ENCODE results near the gene NLRX1.
A peak's percentile ranks its signal among the peaks of the same experiment; 100 is the strongest.
"Not testable (repeated sequence)": the region's sequence is repeated elsewhere in the genome, so short reads cannot be mapped to it uniquely, and the experiment has no call there.

Gene NLRX1

GRCh38 chr11:119153049-119153818 lies 15.3 kb upstream of the NLRX1 start:
- DNase-seq, result no peak

DNA sequence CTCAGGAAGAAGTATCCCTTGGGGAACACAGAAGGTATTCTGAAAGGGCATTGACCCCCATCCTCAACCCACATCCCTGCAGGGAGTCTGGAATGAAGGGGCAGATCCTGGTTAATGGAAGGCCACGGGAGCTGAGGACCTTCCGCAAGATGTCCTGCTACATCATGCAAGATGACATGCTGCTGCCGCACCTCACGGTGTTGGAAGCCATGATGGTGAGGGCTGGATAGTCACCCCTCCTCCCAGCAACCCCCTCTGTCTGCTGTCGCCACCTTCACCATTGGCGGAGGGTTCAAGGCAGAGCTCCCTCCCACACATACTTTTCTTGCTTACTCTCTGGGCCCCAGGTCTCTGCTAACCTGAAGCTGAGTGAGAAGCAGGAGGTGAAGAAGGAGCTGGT lies 14.3 kb upstream of the NLRX1 start:
- DNase-seq, result no peak

DNA sequence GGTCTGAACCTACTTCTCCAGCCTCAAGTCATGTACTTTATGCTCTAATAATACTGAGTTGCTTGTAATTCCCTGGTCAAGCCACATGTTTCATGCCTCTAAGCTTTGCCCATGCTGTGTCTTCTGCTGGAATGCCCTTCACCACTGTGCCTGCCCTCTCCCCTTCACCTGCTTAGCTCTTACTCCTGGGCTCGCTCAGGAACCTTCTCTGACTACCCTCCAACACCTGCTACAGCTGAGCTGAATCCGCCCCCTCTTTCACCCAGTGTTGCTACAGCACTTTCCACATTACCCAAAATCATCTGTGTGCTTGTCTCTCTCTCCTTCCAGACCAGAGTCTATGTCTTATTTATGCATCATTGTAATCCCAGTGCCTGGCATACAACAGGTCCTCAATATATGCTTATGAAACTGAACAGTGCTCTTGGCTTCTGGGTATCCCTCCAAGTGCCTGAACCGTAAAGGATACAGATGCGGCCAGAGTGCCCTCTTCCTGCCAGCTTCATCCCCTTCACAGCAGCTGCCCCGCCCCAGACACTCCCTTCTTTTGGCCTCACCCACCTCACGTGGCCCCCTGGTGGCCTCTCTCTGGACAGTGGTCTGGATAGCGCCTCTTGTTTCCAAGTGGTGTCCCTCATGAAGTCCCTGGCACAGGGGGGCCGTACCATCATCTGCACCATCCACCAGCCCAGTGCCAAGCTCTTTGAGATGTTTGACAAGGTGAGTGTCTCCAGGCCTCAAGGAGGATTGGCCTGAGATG lies 12.6 kb upstream of the NLRX1 start:
- no peak for DNase-seq

DNA sequence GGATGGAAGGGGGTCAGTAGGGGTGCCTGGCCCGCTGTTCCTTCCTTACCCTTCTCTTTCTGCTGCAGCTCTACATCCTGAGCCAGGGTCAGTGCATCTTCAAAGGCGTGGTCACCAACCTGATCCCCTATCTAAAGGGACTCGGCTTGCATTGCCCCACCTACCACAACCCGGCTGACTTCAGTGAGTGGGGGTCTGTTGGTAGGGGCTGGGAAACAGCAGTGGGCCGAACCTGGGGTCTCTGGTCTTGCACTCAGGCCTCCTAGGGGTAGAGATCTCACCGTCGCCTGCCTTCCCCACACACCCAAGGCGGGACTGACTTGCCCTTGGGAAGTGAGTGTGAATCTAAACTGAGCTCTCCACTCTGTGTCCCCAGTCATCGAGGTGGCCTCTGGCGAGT lies 12.0 kb upstream of the NLRX1 start:
- no peak for DNase-seq

- no peak for DNase-seq
Measured at GRCh38 chr11:119157063-119157462, 11.5 kb upstream of the NLRX1 start.

DNA sequence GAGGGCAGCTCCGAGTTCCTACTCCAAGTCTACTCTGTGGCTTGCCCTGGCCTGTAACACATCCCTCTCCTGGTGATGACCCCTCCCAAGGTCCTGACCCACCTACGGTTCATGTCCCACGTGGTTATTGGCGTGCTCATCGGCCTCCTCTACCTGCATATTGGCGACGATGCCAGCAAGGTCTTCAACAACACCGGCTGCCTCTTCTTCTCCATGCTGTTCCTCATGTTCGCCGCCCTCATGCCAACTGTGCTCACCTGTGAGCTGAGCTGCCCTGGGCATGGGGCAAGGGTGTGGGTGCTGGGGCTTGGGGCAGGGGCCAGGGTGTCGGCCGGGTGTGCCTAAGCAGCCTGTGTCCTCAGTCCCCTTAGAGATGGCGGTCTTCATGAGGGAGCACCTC lies 10.1 kb upstream of the NLRX1 start:
- no peak for DNase-seq

DNA sequence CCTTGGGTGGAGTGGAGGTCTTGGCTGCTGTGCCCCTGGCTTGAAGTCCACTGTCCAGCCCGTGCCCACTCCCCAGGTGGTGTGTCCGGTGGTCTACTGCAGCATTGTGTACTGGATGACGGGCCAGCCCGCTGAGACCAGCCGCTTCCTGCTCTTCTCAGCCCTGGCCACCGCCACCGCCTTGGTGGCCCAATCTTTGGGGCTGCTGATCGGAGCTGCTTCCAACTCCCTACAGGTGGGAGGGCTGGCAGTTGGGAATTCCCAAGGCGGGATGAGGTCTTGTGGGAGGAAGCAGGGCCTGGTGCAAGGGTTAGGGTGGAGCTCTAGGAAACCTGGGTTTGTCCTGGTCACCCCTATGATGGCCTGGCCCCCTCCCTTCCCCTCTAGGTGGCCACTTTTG lies 8.4 kb upstream of the NLRX1 start:
- no peak for DNase-seq

DNA sequence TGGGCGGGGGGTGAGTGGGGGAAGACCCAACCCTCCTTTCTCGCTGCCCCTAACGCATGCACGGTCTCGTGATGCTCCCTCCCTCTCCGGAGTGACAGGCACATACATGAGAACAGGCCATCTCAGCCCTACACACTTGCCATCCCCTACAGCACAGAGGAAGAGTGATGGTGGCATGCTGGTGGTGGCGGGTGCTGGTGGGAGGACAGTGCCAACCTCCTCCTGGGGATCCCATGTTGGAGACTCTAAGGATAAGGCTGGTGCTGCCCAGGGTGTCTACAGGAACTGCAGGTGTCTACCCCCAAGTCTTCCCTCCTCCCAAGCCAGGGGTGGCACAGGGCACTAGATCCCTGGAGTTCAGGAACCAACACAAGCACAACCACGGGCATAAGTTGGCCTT lies 6.7 kb upstream of the NLRX1 start:
- no peak for DNase-seq

GRCh38 chr11:119166368-119167076 lies 2.0 kb upstream of the NLRX1 start:
- DNase-seq, result no peak

DNA sequence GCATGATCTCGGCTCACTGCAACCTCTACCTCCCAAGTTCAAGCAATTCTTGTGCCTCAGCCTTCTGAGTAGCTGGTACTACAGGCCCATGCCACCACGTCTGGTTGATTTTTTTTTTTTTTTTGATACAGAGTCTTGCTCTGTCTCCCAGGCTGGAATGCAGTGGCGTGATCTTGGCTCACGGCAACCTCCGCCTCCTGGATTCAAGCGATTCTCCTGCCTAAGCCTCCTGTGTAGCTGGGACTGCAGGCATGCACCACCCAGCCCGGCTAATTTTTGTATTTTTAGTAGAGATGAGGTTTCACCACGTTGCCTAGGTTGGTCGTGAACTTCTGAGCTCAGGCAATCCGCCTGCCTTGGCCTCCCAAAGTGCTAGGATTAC lies 1.5 kb upstream of the NLRX1 start:
- DNase-seq, result not testable (repeated sequence)

GRCh38 chr11:119167933-119168332 lies 592 bp upstream of the NLRX1 start:
- DNase-seq, result no peak

- DNase-seq, result peak; percentile 68
Measured at GRCh38 chr11:119169282-119169719, 776 bp downstream of the NLRX1 start.

GRCh38 chr11:119172513-119172912 lies 4.0 kb downstream of the NLRX1 start:
- DNase-seq, result no peak

DNA sequence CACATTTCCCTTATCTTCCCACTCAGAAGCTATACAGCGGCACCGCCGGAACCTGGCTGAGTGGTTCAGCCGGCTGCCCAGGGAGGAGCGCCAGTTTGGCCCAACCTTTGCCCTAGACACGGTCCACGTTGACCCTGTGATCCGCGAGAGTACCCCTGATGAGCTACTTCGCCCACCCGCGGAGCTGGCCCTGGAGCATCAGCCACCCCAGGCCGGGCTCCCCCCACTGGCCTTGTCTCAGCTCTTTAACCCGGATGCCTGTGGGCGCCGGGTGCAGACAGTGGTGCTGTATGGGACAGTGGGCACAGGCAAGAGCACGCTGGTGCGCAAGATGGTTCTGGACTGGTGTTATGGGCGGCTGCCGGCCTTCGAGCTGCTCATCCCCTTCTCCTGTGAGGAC lies 4.9 kb downstream of the NLRX1 start:
- DNase-seq, result no peak

DNA sequence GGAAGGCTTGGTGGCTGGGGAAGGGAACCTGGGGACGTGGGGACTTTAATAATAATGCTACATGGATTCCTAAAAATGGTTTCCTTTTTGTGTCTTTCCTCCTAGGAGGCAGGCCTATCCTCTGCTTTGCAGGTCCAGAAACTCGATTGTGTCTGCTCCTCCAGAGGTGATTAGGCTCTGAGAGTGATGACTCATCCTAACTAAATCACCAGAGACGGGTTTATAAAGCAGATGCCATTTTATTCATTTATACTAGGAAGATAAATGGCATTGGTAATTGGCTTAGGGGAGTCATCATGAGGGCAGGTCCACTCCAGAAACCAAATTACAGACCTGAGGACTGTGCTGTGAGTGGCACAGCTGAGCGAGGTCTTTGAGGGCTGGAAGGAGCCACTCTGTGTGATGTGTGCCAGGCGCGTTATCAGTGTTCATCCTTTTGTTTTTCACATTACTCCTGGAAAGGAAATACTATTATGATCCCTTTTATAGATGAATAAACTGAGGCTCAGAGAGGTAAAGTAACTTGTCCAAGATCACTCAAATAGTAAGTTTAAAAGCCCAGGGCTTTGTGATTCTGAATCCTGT lies 7.1 kb downstream of the NLRX1 start:
- no peak for DNase-seq

DNA sequence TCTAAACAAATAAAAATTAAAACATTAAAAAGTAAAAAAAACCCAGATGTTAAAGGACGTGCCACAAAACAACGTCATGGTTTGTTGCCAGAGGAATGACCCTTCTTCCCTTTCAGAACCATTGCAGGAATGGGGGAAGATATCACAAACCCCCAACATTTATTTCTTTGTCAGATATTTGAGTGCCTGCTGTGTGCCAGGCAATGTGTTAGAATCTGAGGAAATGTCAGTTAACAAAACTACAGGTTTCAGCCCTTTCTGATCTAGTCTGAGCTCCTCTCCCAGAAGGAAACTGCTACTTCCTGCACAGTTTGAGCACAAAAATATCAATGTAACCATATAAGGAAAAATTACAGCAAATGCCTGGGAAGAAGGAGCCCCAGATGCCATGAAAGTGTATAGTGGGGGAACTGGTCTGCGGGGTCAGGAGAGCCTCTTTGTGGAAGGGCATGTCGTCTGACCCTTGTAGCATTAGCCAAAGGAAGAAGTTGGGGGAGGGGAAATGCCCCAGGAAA lies 9.7 kb downstream of the NLRX1 start:
- DNase-seq, result no peak

- DNase-seq, result no peak
Measured at GRCh38 chr11:119179342-119179741, 10.8 kb downstream of the NLRX1 start.

- no peak for DNase-seq
Measured at GRCh38 chr11:119179983-119180382, 11.5 kb downstream of the NLRX1 start.

DNA sequence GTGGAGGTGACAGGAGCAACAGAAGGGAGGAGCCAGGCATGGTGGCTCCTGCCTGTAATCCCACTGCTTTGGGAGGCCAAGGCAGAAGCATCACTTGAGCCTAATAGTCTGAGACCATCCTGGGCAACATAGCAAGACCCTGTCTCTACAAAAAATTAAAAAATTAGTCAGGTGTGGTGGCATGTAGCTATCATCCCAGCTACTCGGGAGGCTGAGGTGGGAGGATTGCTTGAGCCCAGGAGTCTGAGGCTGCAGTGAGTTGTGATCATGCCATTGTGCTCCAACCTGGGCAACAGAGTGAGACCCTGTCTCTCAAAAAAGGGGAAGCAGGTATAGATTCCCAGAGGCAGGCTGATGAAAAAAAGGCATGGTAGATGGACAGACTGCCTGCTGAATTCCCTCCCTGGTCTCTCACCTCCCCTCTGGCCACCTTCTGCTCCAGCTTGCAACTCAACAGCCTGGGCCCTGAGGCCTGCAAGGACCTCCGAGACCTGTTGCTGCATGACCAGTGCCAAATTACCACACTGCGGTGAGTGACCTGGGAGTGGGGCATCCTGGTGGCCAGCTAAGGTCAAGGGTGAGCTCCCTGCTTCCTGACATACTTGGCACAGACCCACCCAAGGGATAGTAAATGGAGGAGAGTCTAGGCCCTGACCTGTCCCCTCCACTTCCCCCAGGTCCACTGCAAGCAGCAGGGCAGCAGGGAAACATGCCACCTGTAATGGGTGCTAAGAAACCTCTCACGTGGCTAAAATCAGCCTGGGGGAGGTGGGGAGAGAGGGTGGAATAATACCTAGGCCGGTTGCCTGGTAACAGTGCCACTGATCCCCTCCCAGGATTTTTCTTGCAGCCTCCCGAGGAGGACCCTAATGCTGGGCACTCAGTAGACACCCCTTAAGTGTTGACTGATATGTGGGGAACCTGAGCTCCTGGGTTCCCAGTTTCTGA lies 12.5 kb downstream of the NLRX1 start:
- DNase-seq, result no peak

DNA sequence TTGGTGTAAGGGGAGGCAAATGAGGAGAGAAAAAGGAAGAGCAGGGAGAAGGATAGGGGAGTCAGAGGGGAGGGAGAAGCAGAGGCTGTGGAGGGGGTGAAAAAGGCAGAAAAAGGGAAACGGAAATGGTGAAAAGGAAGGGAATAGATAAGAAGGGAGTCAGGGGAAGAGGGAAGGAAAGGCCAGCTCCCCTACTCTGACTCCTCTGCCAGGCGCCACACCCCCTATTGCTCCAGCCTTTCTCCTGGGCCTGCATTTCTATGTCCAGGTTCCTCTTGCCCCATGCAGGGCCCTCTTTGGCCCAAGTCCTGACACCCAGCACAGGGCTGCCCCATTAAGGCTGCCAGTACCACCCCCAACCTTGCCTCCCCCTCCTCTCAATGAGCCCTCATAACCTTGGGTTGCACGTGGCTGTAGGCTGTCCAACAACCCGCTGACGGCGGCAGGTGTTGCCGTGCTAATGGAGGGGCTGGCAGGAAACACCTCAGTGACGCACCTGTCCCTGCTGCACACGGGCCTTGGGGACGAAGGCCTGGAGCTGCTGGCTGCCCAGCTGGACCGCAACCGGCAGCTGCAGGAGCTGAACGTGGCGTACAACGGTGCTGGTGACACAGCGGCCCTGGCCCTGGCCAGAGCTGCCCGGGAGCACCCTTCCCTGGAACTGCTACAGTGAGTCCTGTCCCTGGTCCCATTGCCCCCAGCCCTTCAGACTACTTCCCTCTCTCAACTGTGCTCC lies 13.3 kb downstream of the NLRX1 start:
- DNase-seq, result no peak

- DNase-seq, result not testable (repeated sequence)
Measured at GRCh38 chr11:119184399-119184798, 15.9 kb downstream of the NLRX1 start.

Data from activated effector memory CD4-positive, alpha-beta T cell treated with anti-CD3 and anti-CD28 coated beads, Interleukin-2, amount 50 U/mL, for 16 hours (primary cell).